Myocyte (in vitro differentiated cells): ENCODE results near the gene RAB27B. TPM values are rescaled to one million over a fixed set of nuclear protein-coding genes. Genes with fewer than 3 reads are reported as not detected.

ENCODE experiments used
- DNase-seq: peaks from one replicate; pipeline ENCODE4 v3.0.0-alpha.2; 2012; ENCODE audit warnings: low read depth
- total RNA-seq: library from RNA; depleted of rRNA; stranded (reverse); fragments of >200 nt; gene quantifications from 2 replicates; pipeline ENCODE4 v1.2.3, GENCODE V29; 2014

The RAB27B gene
- total RNA-seq, 1 donor from 2014 or later, result 6.8 TPM

DNA sequence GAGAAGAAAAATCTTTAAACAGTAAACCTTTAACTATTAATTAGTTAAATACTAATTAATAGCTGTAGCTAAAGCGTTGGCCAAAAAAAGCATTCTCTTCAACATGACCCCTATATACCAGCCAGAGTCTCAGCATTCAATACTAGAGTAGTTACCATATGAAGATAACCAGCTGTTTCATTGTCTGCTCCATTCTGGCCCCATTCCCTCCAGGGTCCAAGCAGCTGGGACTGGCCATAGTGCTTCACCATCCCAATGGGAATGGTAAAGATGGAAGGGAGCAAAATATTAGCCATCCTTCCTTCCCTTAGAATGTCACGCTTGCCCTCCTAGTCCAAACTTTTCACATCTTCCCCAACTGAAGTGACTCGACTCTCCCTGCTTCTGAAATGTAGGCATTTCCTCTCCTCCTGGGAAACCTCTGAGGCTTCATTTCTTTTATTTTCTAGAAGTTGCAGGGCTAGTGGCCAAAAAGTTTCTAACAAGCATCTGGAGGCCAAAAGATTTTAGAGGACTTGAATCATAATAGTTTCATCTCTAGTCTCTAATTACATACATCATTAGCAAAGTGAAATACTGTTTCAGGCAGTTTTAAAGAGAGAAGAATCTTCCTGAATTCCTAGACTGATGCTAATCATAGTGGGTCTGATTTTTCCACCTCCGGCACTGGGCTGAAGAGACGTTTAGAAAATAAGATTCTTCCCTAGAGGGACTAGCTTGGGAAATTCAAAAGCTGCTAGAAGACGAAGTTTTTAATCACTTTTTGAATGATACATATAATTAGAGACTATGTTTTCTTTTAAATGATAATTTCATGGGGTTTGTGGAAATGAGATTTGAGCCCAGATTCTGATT is 78.3 kb downstream of the RAB27B start:
- no peak for DNase-seq

GRCh38 chr18:54909538-54909937 is 81.3 kb downstream of the RAB27B start:
- no peak for DNase-seq

DNA sequence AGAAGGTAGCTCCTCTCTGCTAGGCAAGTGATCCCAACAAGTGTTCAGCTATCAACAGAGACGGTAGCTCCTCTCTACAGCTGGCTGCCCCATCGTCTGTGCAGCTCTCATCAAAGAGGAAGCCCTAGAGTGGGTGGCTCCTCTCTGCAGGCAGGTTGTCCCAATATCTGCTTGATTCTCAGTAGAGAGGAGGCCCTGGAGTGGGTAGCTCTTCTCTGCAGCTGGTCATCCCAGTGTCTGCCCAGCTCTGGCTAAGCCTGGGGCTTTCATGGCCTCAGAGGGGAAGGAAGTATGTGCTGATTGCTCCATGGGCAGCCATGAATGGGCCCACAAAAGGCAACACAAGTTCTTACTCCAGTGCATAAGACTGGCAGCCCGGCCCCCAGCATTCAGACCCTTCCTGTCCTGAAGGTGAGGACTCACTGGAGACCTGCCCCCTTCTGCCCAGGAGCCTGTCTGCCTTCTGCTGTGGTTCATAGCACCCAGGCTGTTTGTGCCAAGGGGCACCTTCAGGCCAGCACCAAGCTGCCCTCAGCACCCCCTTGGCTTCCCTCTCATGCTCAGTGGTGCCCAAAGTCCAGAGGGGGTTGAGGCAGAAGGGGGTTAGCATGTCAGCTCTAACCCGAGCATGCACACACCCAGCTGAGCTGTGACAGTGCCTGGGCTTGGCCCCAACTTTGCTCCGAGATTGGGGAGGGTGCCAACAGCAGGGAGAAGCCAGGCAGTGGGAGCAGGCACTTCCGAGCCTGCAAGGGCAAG is 82.1 kb downstream of the RAB27B start:
- no peak for DNase-seq

- DNase-seq, result no peak
Observed at GRCh38 chr18:54911551-54911950, 83.3 kb downstream of the RAB27B start.

- DNase-seq, result no peak
Observed at GRCh38 chr18:54914816-54915215, 86.5 kb downstream of the RAB27B start.

GRCh38 chr18:54916507-54916906 is 88.2 kb downstream of the RAB27B start:
- DNase-seq, result no peak

- DNase-seq, result no peak
Observed at GRCh38 chr18:54918060-54918459, 89.8 kb downstream of the RAB27B start.

- DNase-seq, result no peak
Observed at GRCh38 chr18:54919412-54919811, 91.1 kb downstream of the RAB27B start.

DNA sequence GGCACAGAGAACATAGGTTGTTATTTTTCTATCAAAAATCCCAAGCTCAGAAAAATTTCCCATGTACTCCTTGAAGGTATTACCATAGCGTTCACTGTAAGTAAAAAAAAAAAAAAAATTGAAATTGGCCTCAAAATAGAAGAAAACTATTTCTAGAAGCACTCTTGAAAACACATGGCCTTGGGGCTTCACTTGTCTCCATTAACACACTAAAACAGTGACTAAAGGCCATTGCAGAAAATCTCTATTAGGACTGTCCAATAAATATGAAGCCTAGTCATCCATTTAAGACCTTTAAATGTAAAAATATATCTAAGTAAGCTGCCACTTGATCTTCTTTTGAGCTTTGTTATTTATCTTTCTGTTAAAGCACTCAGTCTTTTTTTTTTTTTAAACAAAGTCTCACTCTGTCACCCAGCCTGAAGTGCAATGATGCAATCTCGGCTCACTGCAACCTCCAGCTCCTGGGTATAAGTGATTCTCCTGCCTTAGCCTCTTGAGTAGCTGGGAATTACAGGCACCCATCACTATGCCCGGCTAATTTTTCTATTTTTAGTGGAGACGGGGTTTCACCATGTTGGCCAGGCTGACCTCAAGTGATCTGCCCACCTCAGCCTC is 95.2 kb downstream of the RAB27B start:
- DNase-seq, result no peak

- no peak for DNase-seq
Observed at GRCh38 chr18:54924948-54925347, 96.7 kb downstream of the RAB27B start.

DNA sequence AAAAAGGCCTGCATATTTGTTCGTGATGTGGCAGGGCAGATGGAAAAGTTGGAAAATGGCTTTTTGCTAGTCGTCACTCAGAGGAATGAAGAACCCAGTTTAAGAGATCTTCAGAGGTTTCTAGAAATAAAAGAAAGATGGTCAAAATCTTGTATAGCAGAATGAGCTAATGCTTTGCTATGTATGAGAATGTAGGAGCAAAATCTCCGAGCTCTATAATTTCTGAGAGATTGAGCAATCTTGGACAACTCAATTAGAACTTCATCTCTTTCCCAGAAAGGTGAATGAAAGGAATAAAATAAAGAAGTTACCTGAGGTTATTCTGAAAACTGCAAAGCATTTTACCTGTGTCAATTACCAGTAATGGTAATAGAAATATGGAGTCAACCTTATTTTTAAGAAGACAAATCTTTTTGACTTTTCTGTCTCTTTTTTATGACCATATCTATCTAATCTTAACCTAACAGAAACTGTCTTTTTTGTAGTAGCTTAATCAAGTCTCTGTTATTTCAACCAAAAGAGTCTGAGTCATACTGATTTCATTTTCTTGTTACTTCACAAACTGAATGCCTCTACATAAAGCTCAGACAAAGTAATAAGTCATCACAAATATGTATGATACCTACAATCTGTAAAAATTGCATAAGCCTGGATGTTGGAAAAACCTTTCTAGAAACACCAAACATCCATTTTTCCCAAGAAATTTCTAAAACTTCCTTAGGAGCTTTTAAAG is 98.5 kb downstream of the RAB27B start:
- no peak for DNase-seq

DNA sequence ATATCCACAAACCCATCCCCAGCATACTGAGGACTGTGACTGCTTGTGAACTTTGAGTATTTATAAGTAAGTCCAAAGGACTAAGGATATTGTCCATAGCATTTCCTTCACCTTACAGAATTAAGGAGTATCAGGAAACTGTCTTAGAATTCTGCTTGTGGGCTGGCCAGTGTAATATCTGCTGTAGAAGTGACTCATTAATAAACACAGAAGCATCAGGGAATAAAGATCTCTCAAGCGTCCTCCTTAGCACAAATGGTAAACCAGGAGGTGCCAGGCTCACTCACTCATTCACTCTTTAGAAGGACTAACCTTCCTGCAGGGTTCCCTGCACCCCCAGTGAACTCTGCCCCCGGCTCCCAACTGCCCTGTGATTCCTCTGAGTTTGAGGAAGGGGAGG is 100.0 kb downstream of the RAB27B start:
- no peak for DNase-seq

DNA sequence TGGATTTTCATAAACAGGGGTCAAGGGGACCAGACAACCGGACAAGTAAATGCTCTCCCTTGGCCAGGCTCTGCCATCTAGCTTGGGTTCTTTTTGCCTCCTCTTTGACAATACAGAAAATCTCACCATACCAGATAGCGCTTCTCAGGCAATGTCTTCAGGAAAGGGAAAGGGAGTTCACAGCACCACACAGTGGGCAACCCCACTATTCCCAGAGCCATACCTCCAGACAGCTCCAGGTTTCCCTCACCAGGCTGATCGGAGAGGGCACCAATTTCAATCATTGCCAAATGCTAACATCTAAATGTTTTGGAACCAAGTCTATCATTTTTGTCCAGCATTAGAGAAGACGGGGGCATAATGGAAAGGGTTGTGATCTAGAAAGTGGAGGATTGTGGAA is 102.9 kb downstream of the RAB27B start:
- no peak for DNase-seq

GRCh38 chr18:54932472-54932871 is 104.2 kb downstream of the RAB27B start:
- DNase-seq, result no peak

- DNase-seq, result no peak
Observed at GRCh38 chr18:54938506-54938905, 110.2 kb downstream of the RAB27B start.

- DNase-seq, result peak; percentile 29
Observed at GRCh38 chr18:54939361-54939917, 111.2 kb downstream of the RAB27B start.

DNA sequence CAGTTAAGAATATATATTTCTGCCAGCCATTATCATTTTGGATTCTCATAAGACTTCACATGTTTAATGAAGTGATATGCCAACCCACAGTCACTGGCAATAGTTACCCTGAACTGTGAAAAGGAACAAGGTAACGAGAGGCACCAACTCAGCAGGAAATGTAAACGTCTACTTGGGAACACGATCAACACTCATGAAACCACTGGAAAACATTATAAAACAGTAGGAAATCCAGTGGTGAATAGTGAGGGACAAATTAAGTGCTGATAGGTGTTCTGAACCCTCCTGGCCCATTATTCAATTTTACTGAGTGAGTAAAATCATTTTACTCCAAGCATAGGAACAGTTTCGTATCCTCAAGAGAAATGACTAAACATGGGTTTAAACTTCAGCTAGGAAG is 113.9 kb downstream of the RAB27B start:
- DNase-seq, result no peak

GRCh38 chr18:54942569-54942968 is 114.3 kb downstream of the RAB27B start:
- no peak for DNase-seq
